Activated naive CD8-positive, alpha-beta T cell treated with anti-CD3 and anti-CD28 coated beads, Interleukin-2, amount 50 U/mL, for 24 hours (primary cell): ENCODE measurements around the gene HS2ST1.

Experiments
- ATAC-seq: fragments of 150-1000 bp; cut with Tn5 transposase; one replicate; pipeline ENCODE4 v1.10.0; 2021
- DNase-seq: peaks from one replicate; pipeline ENCODE4 v3.0.0; 2021
- H3K27ac Mint-ChIP-seq: one replicate; pipeline ENCODE4 v1.8.0; 2021; ENCODE audit warnings: mild to moderate bottlenecking, mixed read lengths
- H3K27me3 Mint-ChIP-seq: one replicate; pipeline ENCODE4 v1.8.0; 2021; ENCODE audit warnings: mixed read lengths
- H3K36me3 Mint-ChIP-seq: one replicate; pipeline ENCODE4 v1.8.0; 2021; ENCODE audit warnings: low read depth, mixed read lengths
- H3K4me1 Mint-ChIP-seq: one replicate; pipeline ENCODE4 v1.8.0; 2021; ENCODE audit warnings: mixed read lengths
- H3K4me3 Mint-ChIP-seq: one replicate; pipeline ENCODE4 v1.8.0; 2021; ENCODE audit warnings: mild to moderate bottlenecking, moderate library complexity, mixed read lengths
- H3K9me3 Mint-ChIP-seq: one replicate; pipeline ENCODE4 v1.8.0; 2021; ENCODE audit warnings: mixed read lengths

HS2ST1 gene

GRCh38 chr1:87122243-87122642 is 207.8 kb downstream of the HS2ST1 start:
- Mint-ChIP-seq H3K36me3 (no peaks in the 10 kb centered on the region), H3K9me3 (no peaks in the 10 kb centered on the region), H3K4me3 (no peak overlapping the region), H3K27me3 (no peaks in the 10 kb centered on the region), H3K4me1 (no peaks in the 10 kb centered on the region), H3K27ac (no peak overlapping the region)
- ATAC-seq = no peak
- no peak for DNase-seq

GRCh38 chr1:87123610-87124009 is 209.2 kb downstream of the HS2ST1 start:
- H3K27me3 Mint-ChIP-seq = peaks cover 8% of the 10 kb centered on the region
- H3K36me3 Mint-ChIP-seq = no peaks in the 10 kb centered on the region
- H3K4me3 Mint-ChIP-seq = no peak overlapping the region
- ATAC-seq = no peak
- H3K9me3 Mint-ChIP-seq = no peaks in the 10 kb centered on the region
- DNase-seq = no peak
- no peak overlapping the region for H3K27ac Mint-ChIP-seq
- H3K4me1 Mint-ChIP-seq = no peaks in the 10 kb centered on the region

GRCh38 chr1:87126886-87127505 is 212.6 kb downstream of the HS2ST1 start:
- Mint-ChIP-seq H3K4me3 (no peak overlapping the region), H3K4me1 (peaks cover 2% of the 10 kb centered on the region), H3K36me3 (no peaks in the 10 kb centered on the region), H3K27me3 (peaks cover 23% of the 10 kb centered on the region), H3K9me3 (no peaks in the 10 kb centered on the region), H3K27ac (no peak overlapping the region)
- ATAC-seq (no peak), DNase-seq (no peak)

GRCh38 chr1:87127581-87127980 is 213.1 kb downstream of the HS2ST1 start:
- Mint-ChIP-seq H3K9me3 (no peaks in the 10 kb centered on the region), H3K27ac (no peak overlapping the region), H3K27me3 (peaks cover 26% of the 10 kb centered on the region), H3K4me1 (peaks cover 5% of the 10 kb centered on the region), H3K36me3 (no peaks in the 10 kb centered on the region), H3K4me3 (no peak overlapping the region)
- ATAC-seq = no peak
- no peak for DNase-seq

GRCh38 chr1:87129038-87129437 is 214.6 kb downstream of the HS2ST1 start:
- no peak for DNase-seq
- no peak for ATAC-seq
- H3K27ac Mint-ChIP-seq = no peak overlapping the region
- no peak overlapping the region for H3K4me3 Mint-ChIP-seq
- H3K36me3 Mint-ChIP-seq = no peaks in the 10 kb centered on the region
- H3K27me3 Mint-ChIP-seq = peaks cover 35% of the 10 kb centered on the region
- H3K4me1 Mint-ChIP-seq = peaks cover 7% of the 10 kb centered on the region
- H3K9me3 Mint-ChIP-seq = no peaks in the 10 kb centered on the region

GRCh38 chr1:87129606-87130005 is 215.2 kb downstream of the HS2ST1 start:
- H3K36me3 Mint-ChIP-seq = no peaks in the 10 kb centered on the region
- no peak overlapping the region for H3K4me3 Mint-ChIP-seq
- peaks cover 35% of the 10 kb centered on the region for H3K27me3 Mint-ChIP-seq
- no peak for ATAC-seq
- peaks cover 7% of the 10 kb centered on the region for H3K4me1 Mint-ChIP-seq
- no peaks in the 10 kb centered on the region for H3K9me3 Mint-ChIP-seq
- DNase-seq = no peak
- no peak overlapping the region for H3K27ac Mint-ChIP-seq

- ATAC-seq (no peak), DNase-seq (no peak)
- Mint-ChIP-seq H3K9me3 (no peaks in the 10 kb centered on the region), H3K36me3 (no peaks in the 10 kb centered on the region), H3K4me1 (peaks cover 7% of the 10 kb centered on the region), H3K27me3 (peaks cover 39% of the 10 kb centered on the region), H3K4me3 (no peak overlapping the region), H3K27ac (no peak overlapping the region)
These were observed 216.0 kb downstream of the HS2ST1 start for GRCh38 chr1:87130438-87130837.

GRCh38 chr1:87131809-87132283 is 217.4 kb downstream of the HS2ST1 start:
- DNase-seq (peak; percentile 82), ATAC-seq (peak; percentile 91)
- H3K4me3 Mint-ChIP-seq = peak overlapping the region; percentile 74
- no peak overlapping the region for H3K27ac Mint-ChIP-seq
- H3K4me1 Mint-ChIP-seq = peaks cover 7% of the 10 kb centered on the region
- H3K9me3 Mint-ChIP-seq = no peaks in the 10 kb centered on the region
- peaks cover 48% of the 10 kb centered on the region for H3K27me3 Mint-ChIP-seq
- no peaks in the 10 kb centered on the region for H3K36me3 Mint-ChIP-seq

- peak overlapping the region; percentile 74 for H3K4me3 Mint-ChIP-seq
- DNase-seq (peak; percentile 3), ATAC-seq (peak; percentile 17)
- H3K9me3 Mint-ChIP-seq = no peaks in the 10 kb centered on the region
- peaks cover 47% of the 10 kb centered on the region for H3K27me3 Mint-ChIP-seq
- H3K4me1 Mint-ChIP-seq = peaks cover 7% of the 10 kb centered on the region
- H3K27ac Mint-ChIP-seq = no peak overlapping the region
- no peaks in the 10 kb centered on the region for H3K36me3 Mint-ChIP-seq
These were observed 217.9 kb downstream of the HS2ST1 start for GRCh38 chr1:87132284-87132870.

- ATAC-seq (no peak), DNase-seq (no peak)
- H3K36me3 Mint-ChIP-seq = no peaks in the 10 kb centered on the region
- H3K27me3 Mint-ChIP-seq = peaks cover 40% of the 10 kb centered on the region
- H3K4me3 Mint-ChIP-seq = no peak overlapping the region
- H3K27ac Mint-ChIP-seq = no peak overlapping the region
- no peaks in the 10 kb centered on the region for H3K9me3 Mint-ChIP-seq
- peaks cover 7% of the 10 kb centered on the region for H3K4me1 Mint-ChIP-seq
These were observed 219.6 kb downstream of the HS2ST1 start for GRCh38 chr1:87134061-87134460.

- Mint-ChIP-seq H3K4me3 (no peak overlapping the region), H3K4me1 (peaks cover 7% of the 10 kb centered on the region), H3K36me3 (no peaks in the 10 kb centered on the region), H3K27ac (no peak overlapping the region), H3K9me3 (no peaks in the 10 kb centered on the region), H3K27me3 (peaks cover 40% of the 10 kb centered on the region)
- ATAC-seq (no peak), DNase-seq (no peak)
These were observed 220.3 kb downstream of the HS2ST1 start for GRCh38 chr1:87134625-87135328.

GRCh38 chr1:87135329-87135712 is 220.9 kb downstream of the HS2ST1 start:
- no peaks in the 10 kb centered on the region for H3K9me3 Mint-ChIP-seq
- DNase-seq = no peak
- H3K4me3 Mint-ChIP-seq = no peak overlapping the region
- peaks cover 40% of the 10 kb centered on the region for H3K27me3 Mint-ChIP-seq
- ATAC-seq = no peak
- H3K4me1 Mint-ChIP-seq = peaks cover 7% of the 10 kb centered on the region
- no peaks in the 10 kb centered on the region for H3K36me3 Mint-ChIP-seq
- H3K27ac Mint-ChIP-seq = no peak overlapping the region

- no peak overlapping the region for H3K27ac Mint-ChIP-seq
- no peaks in the 10 kb centered on the region for H3K9me3 Mint-ChIP-seq
- H3K4me3 Mint-ChIP-seq = no peak overlapping the region
- ATAC-seq (no peak), DNase-seq (no peak)
- peaks cover 27% of the 10 kb centered on the region for H3K27me3 Mint-ChIP-seq
- peaks cover 7% of the 10 kb centered on the region for H3K4me1 Mint-ChIP-seq
- H3K36me3 Mint-ChIP-seq = no peaks in the 10 kb centered on the region
These were observed 222.3 kb downstream of the HS2ST1 start for GRCh38 chr1:87136607-87137341.

- DNase-seq (no peak), ATAC-seq (no peak)
- Mint-ChIP-seq H3K9me3 (no peaks in the 10 kb centered on the region), H3K27me3 (peaks cover 24% of the 10 kb centered on the region), H3K27ac (no peak overlapping the region), H3K4me3 (no peak overlapping the region), H3K4me1 (peaks cover 4% of the 10 kb centered on the region), H3K36me3 (no peaks in the 10 kb centered on the region)
These were observed 222.9 kb downstream of the HS2ST1 start for GRCh38 chr1:87137342-87137739.
